GM12878 (cell line): Measurements from ENCODE around the gene FAM118A. TPM values are rescaled to one million over a fixed set of nuclear protein-coding genes. Genes with fewer than 3 reads are reported as not detected.
A peak's percentile ranks its signal among the peaks of the same experiment; 100 is the strongest.

Experiments
- ASH2L ChIP-seq: fragments of 300-600, 200-600 bp; sonication (generic); IDR thresholded peaks from 2 replicates; pipeline ENCODE4 v1.6.1; 2017; ENCODE audit warnings: low read depth, mild to moderate bottlenecking, borderline replicate concordance
- CREM ChIP-seq: IDR thresholded peaks from 2 replicates; pipeline ENCODE4 v1.6.1; 2014; ENCODE audit warnings: antibody characterized with exemption, low read depth
- HDAC6 ChIP-seq: fragments of 200-600 bp; sonication (generic); IDR thresholded peaks from one replicate; pipeline ENCODE4 v1.8.0; 2017; ENCODE audit warnings: antibody characterized with exemption; ENCODE audit not compliant: unreplicated experiment
- IKZF1 ChIP-seq: fragments of 450-650 bp; conservative IDR thresholded peaks from 2 replicates; pipeline ENCODE4 v1.6.1; 2017; ENCODE audit warnings: antibody characterized with exemption, mild to moderate bottlenecking
- RAD21 ChIP-seq: IDR thresholded peaks from 2 replicates; pipeline ENCODE4 v1.6.1; 2011; ENCODE audit warnings: mild to moderate bottlenecking, low read depth, low read length, moderate library complexity; ENCODE audit not compliant: insufficient read depth
- RFX5 ChIP-seq: IDR thresholded peaks from 2 replicates; pipeline ENCODE4 v1.6.1; 2011; ENCODE audit warnings: low read depth, low read length, improper control_type of control experiment
- SMARCA5 ChIP-seq: fragments of 450-650 bp; IDR thresholded peaks from 2 replicates; pipeline ENCODE4 v1.6.1; 2017; ENCODE audit warnings: mild to moderate bottlenecking
- SRF ChIP-seq, 2 experiments: IDR thresholded peaks; 2 replicates each; pipeline ENCODE4 v1.6.1; 2011; ENCODE audit warnings: low read depth in 2 of 2, low read length in 2 of 2, mild to moderate bottlenecking in 1 of 2, moderate library complexity in 1 of 2
- ZNF207 ChIP-seq: fragments of 450-650 bp; IDR thresholded peaks from 2 replicates; pipeline ENCODE4 v1.6.1; 2014; ENCODE audit warnings: antibody characterized with exemption, mild to moderate bottlenecking, borderline replicate concordance
- ZNF274 ChIP-seq: IDR thresholded peaks from one replicate; pipeline ENCODE4 v1.8.0; 2011; ENCODE audit not compliant: insufficient read length, insufficient read depth
- ZNF592 ChIP-seq: fragments of 450-650 bp; IDR thresholded peaks from 2 replicates; pipeline ENCODE4 v1.6.1; 2017; ENCODE audit warnings: mild to moderate bottlenecking, moderate library complexity
- polyA plus RNA-seq, 11 experiments: library from polyadenylated mRNA; depleted of rRNA in 4 of 11; unstranded in 6 of 11; stranded (reverse) in 5 of 11; fragments of >200 nt; fragmentation: Nextera tagmentation in 4 of 11; fragmentation: Illumina TruSeq in 1 of 11; extraction: Ambion mirVana in 4 of 11; extraction: Trizol in 1 of 11; gene quantifications; 1 replicate in 1 of 11; 2 replicates in 10 of 11; pipeline versions ENCODE4 v1.2.1 to v1.2.3, GENCODE V29; 2011 to 2016; ENCODE audit warnings: inconsistent platforms in 2 of 11, missing spikeins in 2 of 11, low read depth in 1 of 11
- total RNA-seq, 4 experiments: library from RNA; depleted of rRNA in 3 of 4; stranded (reverse); fragments of >200 nt in 3 of 4; fragmentation: Illumina TruSeq in 1 of 4; extraction: Trizol in 1 of 4; gene quantifications; 2 replicates each; pipeline versions ENCODE4 v1.2.1 to v1.2.3, GENCODE V29; 2013 to 2021

FAM118A gene
- total and polyA plus RNA-seq, 10 of the 15 experiments (the other 5 are each of a cell fraction or from before 2014, with no cell fraction given) = 17.4 to 332 (median 56.6) TPM

GRCh38 chr22:45318558-45319323 lies 9.0 kb downstream of the FAM118A start (continued):
- peak; percentile 67 for TF ChIP-seq IKZF1
- no peak for TF ChIP-seq HDAC6
- no peak for TF ChIP-seq ASH2L
- peak; percentile 70 to 96 for TF ChIP-seq SRF (IDR thresholded peaks at IDR 0.05; ENCODE audit: low read depth in 2 of 2, low read length in 2 of 2)
- TF ChIP-seq ZNF592 = peak; percentile 74; the same call in 1 of the 2 replicates
- peak; percentile 63; the same call in 1 of the 2 replicates for TF ChIP-seq SMARCA5
- no peak for TF ChIP-seq RAD21
- TF ChIP-seq ZNF274 = no peak
- TF ChIP-seq CREM = peak; percentile 87
- peak; percentile 11; the same call in 1 of the 2 replicates for TF ChIP-seq RFX5
- TF ChIP-seq ZNF207 = no peak
